Esophagus squamous epithelium (tissue), 5 donors: ENCODE data around the gene REST. TPM values are rescaled to one million over a fixed set of nuclear protein-coding genes. Genes with fewer than 3 reads are reported as not detected.

Source experiments
- DNase-seq: peaks from one replicate; lab custom pipeline; 2025; lab: John Stamatoyannopoulos, UW
- H3K27ac ChIP-seq, 4 donors: fragments of 200-600 bp; sonication (generic); one replicate each; pipeline ENCODE4 v1.5.1; 2016 to 2019; ENCODE audit warnings: mild to moderate bottlenecking in 1 of 4
- H3K27me3 ChIP-seq, 4 donors: fragments of 200-600 bp; sonication (generic); 1 replicate in 3 of 4; 2 replicates in 1 of 4; pipeline versions ENCODE4 v1.5.1 to v1.6.0; 2017 to 2021; ENCODE audit warnings: antibody characterized with exemption in 1 of 4
- H3K36me3 ChIP-seq, 3 donors: fragments of 200-600 bp; sonication (generic); one replicate each; pipeline ENCODE4 v1.5.1; 2016 to 2019
- H3K4me1 ChIP-seq, 3 donors: fragments of 200-600 bp; sonication (generic); one replicate each; pipeline ENCODE4 v1.5.1; 2017 to 2019
- H3K4me3 ChIP-seq, 4 donors: fragments of 200-600 bp; sonication (generic); 1 replicate in 3 of 4; 2 replicates in 1 of 4; pipeline ENCODE4 v1.5.1; 2016 to 2019; ENCODE audit warnings: mild to moderate bottlenecking in 2 of 4, moderate library complexity in 1 of 4
- H3K9me3 ChIP-seq, 3 donors: fragments of 200-600 bp; sonication (generic); one replicate each; pipeline ENCODE4 v1.5.1; 2016 to 2019
- POLR2A ChIP-seq, 4 donors: fragments of 450-650 bp; IDR thresholded peaks; one replicate each; pipeline ENCODE4 v1.6.1; 2017; ENCODE audit warnings: antibody characterized with exemption in 4 of 4, mild to moderate bottlenecking in 4 of 4, moderate library complexity in 3 of 4
- WGBS, 2 donors: methylation state at CpG; one replicate each; pipeline ENCODE4 v1.1.5; 2018; 5-methylcytosine and 5-hydroxymethylcytosine counted together
- intact Hi-C: fragments of 100-400 bp; cut with DNase I; formaldehyde crosslinking; loops from one replicate; pipeline ENCODE4 v1.15.0; 2022
- total RNA-seq, 4 donors: library from RNA; depleted of rRNA; stranded (reverse); fragments of >200 nt; gene quantifications; one replicate each; pipeline ENCODE4 v1.1.0, GENCODE V29; 2016
- TF ChIP-seq, protein P1 (sequence below), 6 experiments: fragments of 450-650 bp in 4 of 6; fragments of 200-600 bp in 2 of 6; sonication (generic) in 2 of 6; IDR thresholded peaks; one replicate each; pipeline ENCODE4 v1.5.1; 2016 to 2019; ENCODE audit warnings: antibody characterized with exemption in 6 of 6, mild to moderate bottlenecking in 4 of 6, moderate library complexity in 4 of 6
- donor health status: DM: yes; HTN: yes; CAD: no.

Gene REST
- total RNA-seq, 4 donors from 2014 or later, result 19.3 to 28.3 (median 22.7) TPM

DNA sequence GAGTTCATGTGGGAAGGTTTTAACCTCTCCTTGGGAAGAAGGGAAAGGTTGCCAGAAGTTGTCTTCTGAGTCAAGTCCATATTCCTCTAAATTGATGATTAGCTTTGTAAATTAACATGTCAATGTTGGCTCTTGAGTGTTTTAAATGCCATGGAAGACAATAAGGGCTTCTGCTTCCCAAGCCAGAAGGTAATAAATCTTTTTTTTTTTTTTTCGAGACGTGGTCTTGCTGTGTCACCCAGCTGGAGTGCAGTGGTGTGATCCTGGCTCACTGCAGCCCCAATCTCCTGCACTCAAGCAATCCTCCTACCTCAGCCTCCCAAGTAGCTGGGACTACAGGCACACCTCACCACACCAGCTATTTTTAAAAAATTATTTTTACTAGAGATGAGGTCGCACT is 5.0 kb upstream of the REST start:
- intact Hi-C loops, result no loop called here
- H3K4me1 ChIP-seq, result peaks cover 4 to 13% (median 6%) of the 10 kb centered on the region in 3 donors
- TF ChIP-seq POLR2A (IDR thresholded peaks at IDR 0.05), result no peak
- TF ChIP-seq, protein P1, sequence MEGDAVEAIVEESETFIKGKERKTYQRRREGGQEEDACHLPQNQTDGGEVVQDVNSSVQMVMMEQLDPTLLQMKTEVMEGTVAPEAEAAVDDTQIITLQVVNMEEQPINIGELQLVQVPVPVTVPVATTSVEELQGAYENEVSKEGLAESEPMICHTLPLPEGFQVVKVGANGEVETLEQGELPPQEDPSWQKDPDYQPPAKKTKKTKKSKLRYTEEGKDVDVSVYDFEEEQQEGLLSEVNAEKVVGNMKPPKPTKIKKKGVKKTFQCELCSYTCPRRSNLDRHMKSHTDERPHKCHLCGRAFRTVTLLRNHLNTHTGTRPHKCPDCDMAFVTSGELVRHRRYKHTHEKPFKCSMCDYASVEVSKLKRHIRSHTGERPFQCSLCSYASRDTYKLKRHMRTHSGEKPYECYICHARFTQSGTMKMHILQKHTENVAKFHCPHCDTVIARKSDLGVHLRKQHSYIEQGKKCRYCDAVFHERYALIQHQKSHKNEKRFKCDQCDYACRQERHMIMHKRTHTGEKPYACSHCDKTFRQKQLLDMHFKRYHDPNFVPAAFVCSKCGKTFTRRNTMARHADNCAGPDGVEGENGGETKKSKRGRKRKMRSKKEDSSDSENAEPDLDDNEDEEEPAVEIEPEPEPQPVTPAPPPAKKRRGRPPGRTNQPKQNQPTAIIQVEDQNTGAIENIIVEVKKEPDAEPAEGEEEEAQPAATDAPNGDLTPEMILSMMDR (IDR thresholded peaks at IDR 0.05), result no peak
- DNase-seq, result no peak
- WGBS, 2 donors, result 71 to 80% methylated on average over 3 of the region's 3 CpGs
- no peaks in the 10 kb centered on the region for H3K27me3 ChIP-seq
- H3K4me3 ChIP-seq, result no peak overlapping the region
- no peaks in the 10 kb centered on the region for H3K9me3 ChIP-seq
- no peaks in the 10 kb centered on the region for H3K36me3 ChIP-seq
- no peak overlapping the region for H3K27ac ChIP-seq

DNA sequence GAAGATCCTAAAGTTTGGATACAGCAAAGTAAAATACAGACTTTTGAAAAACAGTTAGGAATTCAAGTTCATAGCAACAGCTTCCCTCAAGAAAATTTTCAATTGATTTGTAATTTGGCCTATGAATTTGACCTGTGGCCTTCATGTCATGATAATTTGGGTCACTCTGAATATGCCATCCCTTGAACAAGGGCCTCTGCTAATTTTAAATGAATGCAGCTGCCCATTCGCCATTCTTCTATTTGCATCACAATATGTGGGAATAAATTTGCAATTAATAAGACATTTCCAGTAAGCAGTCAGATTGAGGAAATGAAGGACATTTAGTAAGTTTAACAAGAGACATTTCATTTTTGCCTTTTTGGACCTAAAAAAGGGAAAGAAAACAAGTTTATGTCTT is 1.9 kb upstream of the REST start:
- intact Hi-C loops, result no loop called here
- WGBS, 2 donors, result 81 to 95% methylated on average over 1 of the region's 1 CpG
- Histone ChIP-seq H3K27ac (no peak overlapping the region), H3K4me1 (peaks cover 6 to 29% (median 12%) of the 10 kb centered on the region in 3 donors), H3K36me3 (no peaks in the 10 kb centered on the region), H3K4me3 (no peak overlapping the region), H3K27me3 (no peaks in the 10 kb centered on the region), H3K9me3 (no peaks in the 10 kb centered on the region)
- no peak for DNase-seq
- TF ChIP-seq POLR2A (IDR thresholded peaks at IDR 0.05), result no peak
- TF ChIP-seq, protein P1 (IDR thresholded peaks at IDR 0.05), result no peak

DNA sequence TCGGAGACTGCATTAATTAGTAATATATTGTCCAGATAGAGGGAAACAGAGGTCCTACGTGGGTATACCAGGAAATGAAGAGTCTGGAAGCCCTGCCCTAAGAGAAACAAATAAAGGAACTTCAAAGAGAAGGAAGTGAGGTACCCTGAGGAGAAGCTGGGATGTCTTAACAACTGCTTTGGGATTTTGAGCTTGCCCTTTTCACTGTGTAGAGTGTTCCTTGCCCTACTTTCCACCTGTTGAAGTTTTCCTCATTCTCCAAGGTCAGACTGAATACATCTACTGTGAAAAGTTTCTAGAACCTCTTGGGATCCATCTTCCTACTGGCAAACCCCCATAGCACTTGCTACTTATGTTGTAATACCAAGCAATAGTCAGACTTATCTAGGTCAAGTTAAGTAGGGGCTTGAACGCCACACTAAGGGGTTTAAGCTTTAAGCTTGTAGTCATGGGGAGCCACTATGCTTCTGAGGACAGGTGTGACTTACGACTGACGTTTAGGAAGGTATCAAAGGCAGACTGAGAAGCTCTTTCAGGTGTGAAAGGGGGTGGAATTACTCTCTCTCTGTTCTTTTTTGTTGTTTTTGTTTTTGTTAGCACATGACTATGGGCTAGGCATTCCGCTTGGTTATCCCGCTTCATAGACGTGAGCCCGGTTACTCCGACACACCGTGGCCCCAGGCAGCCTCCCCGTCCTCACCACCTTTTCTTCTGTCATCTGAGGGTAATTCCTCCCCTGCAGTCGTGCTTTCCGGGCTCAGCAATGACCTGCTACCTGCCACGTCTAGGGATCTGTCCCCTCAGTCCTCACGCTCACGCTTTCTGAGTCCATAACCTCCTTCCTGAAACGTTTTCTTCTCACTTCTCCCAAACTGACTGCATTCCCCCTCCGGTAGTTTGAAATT is 959 bp upstream of the REST start:
- H3K36me3 ChIP-seq, result no peaks in the 10 kb centered on the region
- H3K27me3 ChIP-seq, result no peaks in the 10 kb centered on the region
- intact Hi-C loops, result no loop called here
- no peak for DNase-seq
- TF ChIP-seq POLR2A (IDR thresholded peaks at IDR 0.05), result no peak
- TF ChIP-seq, protein P1 (IDR thresholded peaks at IDR 0.05), result no peak
- 16 to 18% methylated on average over 19 of the region's 19 CpGs for WGBS, 2 donors
- peak overlapping the region; percentile 65 to 99 (median 90) for H3K4me3 ChIP-seq
- H3K4me1 ChIP-seq, result peaks cover 6 to 38% (median 20%) of the 10 kb centered on the region in 3 donors
- peak overlapping the region; percentile 13 to 97 (median 80) for H3K27ac ChIP-seq
- no peaks in the 10 kb centered on the region for H3K9me3 ChIP-seq

DNA sequence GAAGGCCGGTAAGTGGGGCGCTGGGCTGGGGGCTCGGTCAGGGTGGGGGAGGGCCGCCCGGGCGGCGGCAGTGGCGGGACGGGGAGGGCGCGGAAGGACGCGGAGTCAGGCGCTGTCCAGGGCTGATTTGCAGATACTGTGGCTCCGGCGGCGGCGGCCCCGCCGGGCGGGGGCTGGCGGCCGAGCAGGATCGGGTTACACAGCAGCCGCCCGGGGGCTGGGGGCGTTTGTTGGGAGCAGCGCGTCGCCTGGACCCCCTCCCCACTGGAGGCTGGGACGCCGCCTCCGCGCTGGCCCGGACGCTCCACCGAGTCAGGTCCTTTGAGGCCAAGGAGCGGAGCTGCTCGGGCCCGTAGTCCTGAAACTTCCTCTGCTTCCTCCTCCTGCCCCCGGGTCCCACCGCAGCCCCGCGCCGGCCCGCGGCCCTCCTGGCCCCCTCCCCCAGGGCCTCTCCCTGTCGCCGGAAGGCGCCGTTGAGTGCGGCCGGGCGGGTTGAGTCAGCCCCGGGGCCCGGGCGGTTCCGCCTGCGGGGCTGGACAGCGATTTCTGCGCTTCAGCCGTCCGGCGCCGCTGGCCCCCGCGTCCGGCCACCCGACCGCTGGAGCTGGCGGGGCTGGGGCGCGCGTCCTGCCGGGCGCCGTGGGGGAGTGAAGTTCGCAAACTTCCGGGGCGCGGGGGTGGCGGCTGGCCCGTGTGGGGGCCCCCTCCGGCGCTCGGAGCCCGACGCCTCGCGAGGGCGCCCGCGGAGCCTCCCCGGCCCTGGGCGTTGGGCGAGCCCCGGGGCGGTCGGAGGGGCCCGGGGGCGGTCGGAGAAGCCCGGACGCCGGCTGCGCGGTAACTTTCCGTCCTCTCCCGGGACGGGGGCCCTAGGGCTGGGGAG is 746 bp downstream of the REST start:
- H3K27me3 ChIP-seq, result no peaks in the 10 kb centered on the region
- TF ChIP-seq, protein P1 (IDR thresholded peaks at IDR 0.05), result no peak
- peak in 1 of 4 donors; percentile 31 for TF ChIP-seq POLR2A (IDR thresholded peaks at IDR 0.05)
- peaks cover 6 to 55% (median 23%) of the 10 kb centered on the region in 3 donors for H3K4me1 ChIP-seq
- WGBS, 2 donors, result no CpG with 5 or more reads among the region's 110 CpGs
- intact Hi-C loops, result no loop called here
- H3K36me3 ChIP-seq, result peaks cover 0 to 2% (median under 1%) of the 10 kb centered on the region in 3 donors
- H3K4me3 ChIP-seq, result peak overlapping the region; percentile 65 to 99 (median 90)
- H3K27ac ChIP-seq, result peak overlapping the region; percentile 92 to 97 (median 96)
- H3K9me3 ChIP-seq, result no peaks in the 10 kb centered on the region
- no peak for DNase-seq
